Upper lobe of left lung (tissue), 4 donors: Measurements from ENCODE around the gene C3orf22.

ENCODE experiments used
- CTCF ChIP-seq, 6 experiments: fragments of 450-650 bp in 4 of 6; fragments of 200-600 bp in 2 of 6; sonication (generic) in 2 of 6; IDR thresholded peaks; one replicate each; pipeline ENCODE4 v1.5.1; 2016 to 2019; ENCODE audit warnings: antibody characterized with exemption in 6 of 6
- POLR2A ChIP-seq, 4 donors: fragments of 450-650 bp; IDR thresholded peaks; one replicate each; pipeline ENCODE4 v1.5.1; 2016 to 2017; ENCODE audit warnings: antibody characterized with exemption in 4 of 4, mild to moderate bottlenecking in 2 of 4

- TF ChIP-seq CTCF (IDR thresholded peaks at IDR 0.05) (no peak), POLR2A (IDR thresholded peaks at IDR 0.05) (no peak)
Measured at GRCh38 chr3:126557761-126558160, 971 bp downstream of the C3orf22 start.
